Small intestine (tissue), 16 donors: Measurements from ENCODE around the gene UEVLD. TPM values are rescaled to one million over a fixed set of nuclear protein-coding genes. Genes with fewer than 3 reads are reported as not detected.

Experiments
- DNase-seq, 2 donors: peaks; one replicate each; pipeline versions ENCODE4 v3.0.0 to v3.0.0-alpha.2; 2013
- FAIRE-seq: peaks from 2 replicates; lab custom pipeline; 2012; peaks lifted over from hg19 to GRCh38; lab: Jason Lieb, UNC
- H3K27ac ChIP-seq, 3 donors: one replicate each; pipeline ENCODE4 v1.5.1; 2013; ENCODE audit warnings: low read length in 2 of 3, mild to moderate bottlenecking in 2 of 3, control low read depth in 1 of 3, inconsistent platforms in 1 of 3, low read depth in 1 of 3, moderate library complexity in 1 of 3
- H3K27me3 ChIP-seq, 3 donors: one replicate each; pipeline ENCODE4 v1.6.1; 2013; ENCODE audit warnings: low read length in 3 of 3, inconsistent platforms in 1 of 3; ENCODE audit not compliant: control insufficient read depth in 3 of 3, insufficient read depth in 3 of 3
- H3K36me3 ChIP-seq, 3 donors: one replicate each; pipeline ENCODE4 v1.6.1; 2013; ENCODE audit warnings: low read length in 3 of 3, inconsistent platforms in 1 of 3, low read depth in 1 of 3, mild to moderate bottlenecking in 1 of 3, moderate library complexity in 1 of 3; ENCODE audit not compliant: control insufficient read depth in 3 of 3, insufficient read depth in 2 of 3
- H3K4me1 ChIP-seq, 3 donors: one replicate each; pipeline ENCODE4 v1.6.1; 2013; ENCODE audit warnings: low read length in 2 of 3, inconsistent platforms in 1 of 3, low read depth in 1 of 3, mild to moderate bottlenecking in 1 of 3, moderate library complexity in 1 of 3; ENCODE audit not compliant: control insufficient read depth in 3 of 3, insufficient read depth in 2 of 3
- H3K4me3 ChIP-seq, 3 donors: one replicate each; pipeline ENCODE4 v1.5.1; 2013; ENCODE audit warnings: low read length in 3 of 3, control low read depth in 1 of 3, inconsistent platforms in 1 of 3, low read depth in 1 of 3, mild to moderate bottlenecking in 1 of 3, moderate library complexity in 1 of 3
- H3K9me3 ChIP-seq, 2 donors: one replicate each; pipeline ENCODE4 v1.6.1; 2013; ENCODE audit warnings: low read depth in 1 of 2, low read length in 1 of 2; ENCODE audit not compliant: control insufficient read depth in 2 of 2, insufficient read depth in 1 of 2
- WGBS, 3 donors: extraction: QIAGEN DNeasy Blood & Tissue Kit; methylation state at CpG; one replicate each; pipeline ENCODE4 v1.1.7; 2013; 5-methylcytosine and 5-hydroxymethylcytosine counted together
- long read RNA-seq, 10 donors: transcript quantifications; one replicate each; lab custom pipeline, GENCODE V29; 2026
- polyA plus RNA-seq, 4 donors: library from polyadenylated mRNA; stranded (reverse) in 3 of 4; unstranded in 1 of 4; fragments of 200-250 nt in 3 of 4; fragments of 120-200 nt in 1 of 4; gene quantifications; one replicate each; pipeline versions ENCODE4 v1.2.1 to v1.2.3, GENCODE V29; 2013
- donor health status: healthy with polysubstance abuse.
- donor health status: control.
- donor health status: control.
- donor health status: Bipolar disorder and iron deficiency.
- donor health status: healthy.

UEVLD gene
- polyA plus RNA-seq = 10 to 100 TPM in 2 of 4 donors, 1 to 10 TPM in 2; 9.2 to 18.3 (median 11.4) TPM
- long read RNA-seq, donor 1, full-length matches to known transcripts = 7 of 22 reads
- long read RNA-seq, donor 1, partial matches to known transcripts = 15 of 22 reads
- long read RNA-seq, donor 1, other reads (novel, unspliced or antisense) = 0 of 22 reads
- long read RNA-seq, donor 2, partial matches to known transcripts = 0 of 1 reads
- long read RNA-seq, donor 2, other reads (novel, unspliced or antisense) = 0 of 1 reads
- long read RNA-seq, donor 3 = 0 reads
- long read RNA-seq, donor 4 = 0 reads
- long read RNA-seq, donor 5 = 0 reads
- long read RNA-seq, donor 6, full-length matches to known transcripts = 4 of 4 reads
- long read RNA-seq, donor 6, partial matches to known transcripts = 0 of 4 reads
- long read RNA-seq, donor 6, other reads (novel, unspliced or antisense) = 0 of 4 reads
- long read RNA-seq, donor 7 = 0 reads
- long read RNA-seq, donor 8 = 0 reads
- long read RNA-seq, donor 9, partial matches to known transcripts = 0 of 1 reads
- long read RNA-seq, donor 9, other reads (novel, unspliced or antisense) = 0 of 1 reads
- long read RNA-seq, donor 10, full-length matches to known transcripts = 2 of 2 reads
- long read RNA-seq, donor 10, partial matches to known transcripts = 0 of 2 reads
- long read RNA-seq, donor 10, other reads (novel, unspliced or antisense) = 0 of 2 reads

DNA sequence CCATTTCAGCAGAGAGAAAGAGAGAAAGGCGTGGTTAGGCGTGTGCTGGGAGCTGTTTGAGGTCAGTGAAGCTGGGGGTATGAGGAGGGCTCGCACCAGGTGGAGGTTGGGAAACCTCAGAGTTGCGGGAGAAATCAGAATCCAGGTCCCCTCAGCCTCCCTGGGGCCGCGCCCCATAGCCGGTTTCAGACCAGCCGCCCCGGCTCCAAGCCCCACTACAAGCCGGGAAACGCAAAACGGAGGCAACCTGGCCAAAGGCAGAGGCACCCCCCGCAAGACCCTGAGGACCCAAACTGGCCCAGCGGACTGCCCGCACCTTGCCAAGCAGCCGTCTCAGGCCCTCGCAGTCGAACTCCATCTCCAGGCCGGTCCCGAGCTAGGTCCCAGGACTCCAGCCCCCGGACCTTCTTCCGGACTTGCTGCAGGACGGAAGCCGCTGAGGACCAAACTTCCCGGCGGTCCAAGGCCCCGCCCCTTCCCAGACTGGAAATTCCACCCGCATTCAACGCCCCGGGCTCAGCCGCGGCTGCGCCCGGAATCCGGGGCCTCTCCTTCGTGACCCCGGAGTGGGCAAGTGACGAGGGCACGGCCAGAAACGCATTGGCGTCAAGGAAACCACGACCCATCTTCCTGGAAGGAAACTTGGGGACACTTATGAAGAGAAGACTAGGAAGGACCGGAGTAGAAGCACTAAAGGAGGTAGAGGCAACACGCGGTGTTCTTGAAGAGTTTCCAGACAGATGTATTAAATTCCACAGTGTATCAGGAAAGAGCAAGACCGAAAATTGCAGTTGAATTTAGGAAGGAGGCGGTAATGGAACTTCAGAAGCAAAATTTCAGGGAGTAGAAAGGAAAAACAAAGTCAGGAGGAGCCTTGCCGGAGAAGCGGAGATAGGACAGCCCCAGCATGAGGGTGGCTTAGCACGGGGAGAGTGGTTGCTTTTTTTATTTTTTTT is at the start of gene UEVLD:
UEVLD (minus strand) TSS at position 438 of the 956 bp plus-strand sequence; CDS start at position 358, 80 bp downstream.
- Histone ChIP-seq H3K9me3 (no peaks in the 10 kb centered on the region), H3K27me3 (no peaks in the 10 kb centered on the region), H3K4me1 (peaks cover 0 to 10% (median 10%) of the 10 kb centered on the region in 3 donors), H3K4me3 (peak within 1 kb of the TSS; percentile 66 to 99 (median 87)), H3K27ac (peak within 1 kb of the TSS; percentile 73 to 92 (median 87)), H3K36me3 (peaks cover 0 to 6% (median 0%) of the 10 kb centered on the region in 3 donors)
- peak; percentile 90 to 96 for DNase-seq
- FAIRE-seq = no peak
- WGBS, 3 donors = 2 to 4% (median 2%) methylated on average over 42 to 50 of the region's 50 CpGs

DNA sequence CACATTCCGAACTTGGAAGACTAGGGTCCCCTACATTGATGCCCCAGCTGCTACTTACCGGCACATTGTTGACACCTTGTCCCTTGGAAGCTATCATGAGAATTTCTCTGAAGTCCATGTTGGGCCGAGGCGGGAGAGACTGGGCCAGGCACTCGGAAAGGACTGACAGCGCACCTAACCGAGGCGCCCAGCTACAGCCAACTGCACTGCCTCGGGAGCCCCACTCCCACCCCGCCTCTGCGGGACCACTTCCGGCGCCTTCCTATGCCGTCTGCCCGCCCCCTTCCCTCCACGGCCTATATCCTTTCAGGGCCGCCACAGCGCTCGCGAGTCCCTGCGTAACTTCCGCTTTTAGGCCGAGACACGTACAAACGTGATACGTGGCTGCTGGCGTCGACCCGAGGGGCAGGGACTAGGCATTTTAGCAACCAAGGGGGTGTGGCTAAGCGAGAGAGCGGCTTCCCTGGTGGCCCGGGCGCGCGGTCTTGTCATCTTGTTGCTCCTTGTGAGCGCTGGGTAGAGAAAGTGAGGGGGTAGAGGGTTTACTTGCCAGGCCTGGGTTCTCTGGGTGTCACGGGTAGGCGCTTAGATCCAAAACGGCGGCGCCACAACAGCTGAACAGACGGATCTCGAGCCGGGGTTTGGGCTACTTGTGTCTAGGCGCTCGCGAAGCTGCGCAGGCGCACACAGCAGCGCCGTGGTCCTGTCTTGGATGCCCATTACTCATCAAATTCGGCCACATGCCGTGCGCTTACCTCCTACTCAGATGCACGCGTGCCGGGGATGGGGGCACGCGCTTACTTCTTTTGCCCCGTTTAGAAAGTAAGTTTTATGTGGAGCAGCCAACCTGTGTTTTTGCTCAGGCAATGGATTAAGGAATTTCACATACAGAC is 45.9 kb upstream of the UEVLD start, which contains the start of gene SPTY2D1:
SPTY2D1 (minus strand) TSS at position 203 of the 893 bp plus-strand sequence; CDS start at position 118, 85 bp downstream.
- H3K36me3 ChIP-seq = no peaks in the 10 kb centered on the region
- no peaks in the 10 kb centered on the region for H3K9me3 ChIP-seq
- FAIRE-seq (no peak), DNase-seq (peak; percentile 100)
- H3K4me3 ChIP-seq = peak within 1 kb of the TSS; percentile 65 to 93 (median 75)
- H3K27ac ChIP-seq = peak within 1 kb of the TSS; percentile 78 to 100 (median 96)
- no peaks in the 10 kb centered on the region for H3K27me3 ChIP-seq
- WGBS, 3 donors = 0% methylated on average over 53 to 60 of the region's 60 CpGs
- peaks cover 0 to 5% (median 4%) of the 10 kb centered on the region in 3 donors for H3K4me1 ChIP-seq

DNA sequence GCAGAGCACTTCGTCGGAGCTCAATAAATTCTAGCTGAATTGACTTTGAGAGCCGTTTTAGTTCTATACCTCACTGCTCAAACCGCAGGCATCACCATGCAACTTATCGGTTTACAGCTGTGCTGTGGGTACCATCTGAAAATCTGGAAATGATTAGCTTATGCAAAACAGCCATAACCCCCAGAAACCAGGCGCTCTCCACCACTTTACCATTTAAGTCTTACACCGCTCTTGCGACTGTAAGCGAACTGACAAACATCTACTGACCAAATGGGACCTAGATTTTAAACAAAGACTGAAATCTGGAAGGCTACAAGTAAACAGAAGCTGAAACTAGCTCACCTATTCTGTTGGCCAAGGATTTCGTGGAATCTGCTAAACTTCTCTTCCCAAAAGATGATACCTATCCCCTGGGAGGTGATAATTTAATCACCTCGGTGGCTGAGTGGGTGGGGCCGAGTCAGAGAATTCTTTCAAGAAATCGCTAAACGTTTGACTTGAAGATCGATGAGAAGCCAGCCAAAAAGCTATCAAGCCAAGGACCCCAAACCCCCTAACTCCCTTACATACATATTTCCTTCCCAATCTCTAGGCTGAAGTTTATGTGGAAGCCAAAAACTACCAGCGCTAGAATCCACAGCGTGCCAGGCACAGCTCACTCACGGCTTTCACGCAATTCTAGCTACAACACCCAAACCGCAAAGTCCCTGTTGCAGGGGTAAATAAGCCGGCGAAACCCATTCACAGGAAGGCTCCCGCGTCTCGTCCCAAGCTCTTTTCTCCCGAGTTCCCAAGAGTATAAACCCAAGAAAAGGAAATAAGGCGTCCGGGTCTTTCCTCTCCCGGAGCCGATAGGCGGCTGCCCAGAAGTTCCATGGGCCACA is 45.0 kb upstream of the UEVLD start:
- peaks cover 0 to 5% (median 4%) of the 10 kb centered on the region in 3 donors for H3K4me1 ChIP-seq
- no peaks in the 10 kb centered on the region for H3K27me3 ChIP-seq
- FAIRE-seq (no peak), DNase-seq (peak; percentile 10 to 24)
- peak overlapping the region; percentile 16 to 100 (median 96) for H3K27ac ChIP-seq
- WGBS, 3 donors = 2 to 6% (median 3%) methylated on average over 30 to 31 of the region's 31 CpGs
- H3K36me3 ChIP-seq = no peaks in the 10 kb centered on the region
- no peaks in the 10 kb centered on the region for H3K9me3 ChIP-seq
- H3K4me3 ChIP-seq = peak overlapping the region; percentile 65 to 93 (median 75)

DNA sequence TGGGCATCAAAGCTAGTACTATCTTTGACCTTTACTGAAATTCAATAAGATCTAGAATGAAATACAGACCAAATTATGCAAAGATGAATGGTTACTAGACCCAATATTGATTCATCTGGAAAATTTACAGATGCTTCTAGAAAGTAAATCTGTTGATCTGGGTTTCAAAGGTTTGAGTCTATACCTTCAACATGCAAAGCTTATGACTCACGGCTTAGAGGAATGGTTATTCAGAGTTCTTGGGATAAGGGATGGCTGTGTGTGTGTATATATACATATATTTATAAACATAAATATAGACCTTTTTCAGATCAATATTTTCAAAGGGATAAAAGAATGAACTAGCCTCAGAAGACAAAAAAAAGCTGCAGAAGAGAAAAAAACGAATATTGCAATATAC is 44.3 kb upstream of the UEVLD start:
- Histone ChIP-seq H3K27ac (no peak overlapping the region), H3K4me1 (peaks cover 0 to 5% (median 4%) of the 10 kb centered on the region in 3 donors), H3K4me3 (peak overlapping the region in 2 of 3 donors; percentile 75 to 93), H3K9me3 (no peaks in the 10 kb centered on the region), H3K36me3 (no peaks in the 10 kb centered on the region), H3K27me3 (no peaks in the 10 kb centered on the region)
- no peak for DNase-seq
- FAIRE-seq = no peak
- WGBS, 3 donors = 12 to 34% (median 26%) methylated on average over 2 of the region's 2 CpGs

DNA sequence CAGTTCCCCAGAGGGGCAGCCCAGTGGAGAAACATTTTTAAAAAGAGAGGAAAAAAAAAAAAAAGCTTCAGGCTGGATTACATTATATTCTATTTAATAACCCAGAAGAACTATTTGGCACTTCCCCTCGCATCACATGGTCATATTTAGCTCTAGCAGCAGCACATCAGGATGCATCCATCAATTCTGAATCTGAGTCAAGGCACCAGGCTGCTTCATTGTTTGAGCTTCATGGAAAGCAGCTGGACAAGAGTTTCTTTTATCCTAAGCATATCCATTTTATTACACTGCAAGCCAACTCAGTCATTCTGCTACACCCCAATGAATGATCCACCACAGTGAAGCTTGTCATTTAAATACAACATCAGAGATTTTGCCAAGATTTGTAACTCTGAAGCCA is 35.6 kb upstream of the UEVLD start:
- FAIRE-seq = no peak
- no peaks in the 10 kb centered on the region for H3K9me3 ChIP-seq
- peaks cover 0 to under 1% (median 0%) of the 10 kb centered on the region in 3 donors for H3K4me1 ChIP-seq
- 78 to 100% (median 93%) methylated on average over 1 of the region's 1 CpG for WGBS, 3 donors
- no peaks in the 10 kb centered on the region for H3K36me3 ChIP-seq
- no peak for DNase-seq
- no peak overlapping the region for H3K4me3 ChIP-seq
- H3K27ac ChIP-seq = no peak overlapping the region
- no peaks in the 10 kb centered on the region for H3K27me3 ChIP-seq

DNA sequence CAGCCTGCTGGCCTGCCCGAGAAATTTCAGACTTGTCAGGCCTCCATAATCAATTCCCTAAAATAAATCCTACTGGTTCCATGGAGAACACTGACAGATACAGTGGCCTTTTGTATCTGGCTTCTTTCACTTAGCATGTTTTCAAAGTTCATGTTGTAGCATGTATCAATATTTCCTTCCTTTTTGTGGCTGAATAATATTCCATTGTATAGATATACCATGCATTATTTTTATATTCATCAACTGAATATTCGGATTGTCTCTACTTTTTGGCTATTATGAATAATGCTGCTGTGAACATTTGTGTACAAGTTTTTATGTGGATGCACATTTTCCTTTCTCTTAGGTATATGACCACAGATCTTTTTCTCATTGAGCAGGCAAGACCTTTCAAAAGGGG is 35.2 kb upstream of the UEVLD start:
- Histone ChIP-seq H3K27me3 (no peaks in the 10 kb centered on the region), H3K4me1 (peaks cover 0 to 2% (median 0%) of the 10 kb centered on the region in 3 donors), H3K4me3 (no peak overlapping the region), H3K36me3 (no peaks in the 10 kb centered on the region), H3K9me3 (no peaks in the 10 kb centered on the region), H3K27ac (no peak overlapping the region)
- FAIRE-seq (no peak), DNase-seq (no peak)
- 97 to 99% (median 98%) methylated on average over 2 of the region's 2 CpGs for WGBS, 3 donors
